GM12864 (cell line): ENCODE measurements around the gene TSPAN14.

Experiments
- DNase-seq: peaks from one replicate; pipeline ENCODE4 v3.0.0-alpha.2; 2011; ENCODE audit warnings: low read depth
- H3K4me3 ChIP-seq: 2 replicates; pipeline ENCODE4 v1.5.1; 2011; ENCODE audit warnings: mild to moderate bottlenecking, low read depth, low read length, control low read depth
- CTCF ChIP-seq: IDR thresholded peaks from 2 replicates; pipeline ENCODE4 v1.5.1; 2011; ENCODE audit warnings: low read depth, mild to moderate bottlenecking, moderate library complexity, low read length, control low read depth, inconsistent platforms; ENCODE audit errors: missing control alignments

TSPAN14 gene

GRCh38 chr10:80506836-80507487 lies 52.9 kb downstream of the TSPAN14 start:
- DNase-seq, result no peak
- no peak overlapping the region for H3K4me3 ChIP-seq
- TF ChIP-seq CTCF, result no peak

DNA sequence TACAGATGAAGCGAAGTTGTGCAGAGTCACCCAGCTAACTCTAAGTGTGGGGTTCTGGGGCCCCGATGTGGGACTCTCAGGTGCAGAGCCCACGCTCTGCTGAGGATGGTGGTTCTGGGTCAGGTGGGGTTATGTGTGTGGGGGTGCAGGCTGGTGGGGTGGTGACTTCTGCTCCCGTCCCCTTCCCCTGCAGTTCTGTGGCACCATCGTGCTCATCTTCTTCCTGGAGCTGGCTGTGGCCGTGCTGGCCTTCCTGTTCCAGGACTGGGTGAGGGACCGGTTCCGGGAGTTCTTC lies 54.9 kb downstream of the TSPAN14 start:
- DNase-seq, result no peak
- H3K4me3 ChIP-seq, result no peak overlapping the region
- no peak for TF ChIP-seq CTCF

- no peak for DNase-seq
- H3K4me3 ChIP-seq, result no peak overlapping the region
- TF ChIP-seq CTCF, result no peak
Observed at GRCh38 chr10:80509403-80510161, 55.5 kb downstream of the TSPAN14 start.

GRCh38 chr10:80512031-80512526 lies 58.0 kb downstream of the TSPAN14 start:
- H3K4me3 ChIP-seq, result no peak overlapping the region
- no peak for DNase-seq
- TF ChIP-seq CTCF, result no peak

GRCh38 chr10:80513106-80513505 lies 59.0 kb downstream of the TSPAN14 start:
- no peak overlapping the region for H3K4me3 ChIP-seq
- DNase-seq, result no peak
- TF ChIP-seq CTCF, result no peak

- H3K4me3 ChIP-seq, result no peak overlapping the region
- no peak for TF ChIP-seq CTCF
- no peak for DNase-seq
Observed at GRCh38 chr10:80515511-80515910, 61.4 kb downstream of the TSPAN14 start.

- TF ChIP-seq CTCF, result no peak
- H3K4me3 ChIP-seq, result no peak overlapping the region
- no peak for DNase-seq
Observed at GRCh38 chr10:80515941-80516340, 61.8 kb downstream of the TSPAN14 start.
